Measurements from ENCODE around the gene PI4KA.
"Not testable (repeated sequence)": the region's sequence is repeated elsewhere in the genome, so short reads cannot be mapped to it uniquely, and the experiment has no call there.

Gene PI4KA

GRCh38 chr22:20696056-20696455 is 162.6 kb downstream of the PI4KA start:
- not testable (repeated sequence) for DNase-seq (ENCODE audit: low read depth in 2 of 2)

- not testable (repeated sequence) for DNase-seq (ENCODE audit: low read depth in 2 of 2)
Measured at GRCh38 chr22:20695205-20695604, 163.4 kb downstream of the PI4KA start.

- DNase-seq (ENCODE audit: low read depth in 2 of 2), result not testable (repeated sequence)
Measured at GRCh38 chr22:20694256-20694655, 164.4 kb downstream of the PI4KA start.

- DNase-seq (ENCODE audit: low read depth in 2 of 2), result not testable (repeated sequence)
Measured at GRCh38 chr22:20692926-20693325, 165.7 kb downstream of the PI4KA start.

DNA sequence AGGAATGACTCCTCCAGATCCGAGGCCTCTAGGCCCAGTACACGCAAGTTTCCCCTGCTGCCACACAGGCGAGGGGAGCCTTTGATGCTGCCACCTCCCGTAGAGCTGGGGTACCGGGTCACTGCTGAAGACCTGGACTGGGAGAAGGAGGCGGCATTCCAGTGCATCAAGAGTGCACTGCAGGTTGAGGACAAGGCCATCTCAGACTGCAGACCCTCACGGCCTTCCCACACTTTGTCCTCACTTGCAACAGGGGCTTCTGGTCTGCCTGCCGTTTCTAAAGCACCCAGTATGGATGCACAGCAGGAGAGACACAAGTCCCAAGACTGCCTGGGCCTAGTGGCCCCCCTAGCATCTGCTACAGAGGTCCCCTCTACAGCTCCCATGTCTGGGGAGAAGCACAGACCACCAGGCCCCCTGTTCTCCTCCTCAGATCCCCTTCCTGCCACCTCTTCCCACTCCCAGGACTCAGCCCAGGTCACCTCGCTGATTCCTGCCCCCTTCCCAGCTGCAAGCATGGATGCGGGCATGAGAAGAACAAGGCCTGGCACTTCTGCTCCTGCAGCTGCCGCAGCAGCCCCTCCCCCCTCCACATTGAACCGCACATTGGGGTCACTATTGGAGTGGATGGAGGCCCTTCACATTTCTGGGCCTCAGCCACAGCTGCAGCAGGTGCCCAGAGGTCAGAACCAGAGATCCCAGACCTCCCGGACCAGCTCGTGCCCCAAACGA is 167.9 kb downstream of the PI4KA start:
- DNase-seq (ENCODE audit: low read depth in 2 of 2), result not testable (repeated sequence)

DNA sequence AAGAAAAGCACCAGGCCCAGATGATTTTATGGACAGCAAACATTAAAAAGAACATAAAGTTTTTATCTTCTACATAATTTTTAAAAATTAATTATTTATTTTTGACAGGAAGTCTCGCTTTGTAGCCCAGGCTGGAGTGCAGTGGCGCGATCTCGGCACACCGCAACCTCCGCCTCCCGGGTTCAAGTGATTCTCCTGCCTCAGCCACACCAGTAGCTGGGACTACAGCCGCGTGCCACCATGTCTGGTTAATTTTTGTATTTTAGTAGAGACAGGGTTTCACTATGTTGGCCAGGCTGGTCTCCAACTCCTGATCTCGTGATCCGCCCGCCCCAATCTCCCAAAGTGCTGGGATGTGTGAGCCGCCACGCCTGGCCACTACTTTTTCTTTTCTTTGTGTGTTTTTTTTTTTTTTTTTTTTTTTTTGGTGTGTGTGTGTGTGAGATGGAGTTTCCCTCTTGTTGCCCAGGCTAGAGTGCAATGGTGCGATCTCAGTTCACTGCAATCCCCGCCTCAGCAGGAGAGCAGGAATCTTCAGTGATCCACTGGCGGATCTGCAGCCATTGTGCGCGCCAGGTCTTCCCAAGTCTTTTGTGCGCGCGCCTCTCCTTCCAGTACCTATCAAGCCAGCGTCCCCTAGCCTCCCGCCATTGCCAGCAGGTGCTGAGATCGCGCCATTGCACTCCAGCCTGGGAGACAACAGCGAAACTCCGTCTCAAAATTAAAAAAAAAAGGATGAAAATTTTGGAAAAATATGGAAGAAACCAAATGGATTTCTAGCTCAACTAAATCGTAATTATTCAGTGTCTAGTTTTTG is 171.0 kb downstream of the PI4KA start:
- DNase-seq (ENCODE audit: low read depth in 2 of 2), result not testable (repeated sequence)

DNA sequence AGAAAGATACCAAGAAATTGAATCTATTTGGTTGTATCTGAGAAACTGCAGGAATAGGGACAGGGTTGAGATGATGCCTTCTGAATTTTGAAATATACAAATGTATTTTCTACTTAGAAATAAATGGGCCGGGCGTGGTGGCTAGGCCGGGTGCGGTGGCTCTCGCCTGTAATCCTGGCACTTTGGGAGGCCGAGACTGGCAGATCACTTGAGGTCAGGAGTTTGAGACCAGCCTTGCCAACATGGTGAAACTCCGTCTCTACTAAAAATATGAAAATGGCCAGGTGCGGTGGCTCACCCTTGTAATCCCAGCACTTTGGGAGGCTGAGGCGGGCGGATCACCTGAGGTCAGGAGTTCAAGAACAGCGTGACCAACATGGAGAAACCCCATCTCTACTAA is 172.8 kb downstream of the PI4KA start:
- DNase-seq (ENCODE audit: low read depth in 2 of 2), result not testable (repeated sequence)

DNA sequence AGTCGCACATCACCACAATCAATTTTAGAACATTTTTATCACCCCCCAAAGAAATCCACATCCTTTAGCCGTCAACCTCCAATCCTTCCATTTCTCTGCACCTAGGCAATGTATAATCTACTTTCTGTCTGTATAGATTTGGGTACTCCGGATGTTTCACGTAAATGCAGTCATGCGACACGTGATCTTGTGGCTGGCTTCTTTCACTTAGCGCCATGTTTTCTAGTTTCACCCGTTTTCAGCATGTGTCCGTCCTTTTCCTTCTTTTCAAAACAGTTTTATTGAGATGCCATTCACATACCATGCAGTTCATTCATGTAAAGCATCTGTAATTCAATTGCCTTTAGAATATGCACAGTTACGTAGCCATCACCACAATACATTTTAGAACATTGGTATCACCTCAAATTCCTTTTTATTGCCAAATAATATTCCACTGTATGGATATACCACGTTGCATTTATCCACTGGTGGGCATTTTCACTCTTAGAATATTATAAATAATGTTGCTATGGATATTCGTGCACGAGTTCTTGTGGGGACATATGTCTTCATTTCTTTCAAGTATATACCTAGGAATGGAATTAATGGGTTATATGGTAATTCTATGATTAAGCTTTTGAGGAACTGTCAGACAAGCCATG is 179.7 kb downstream of the PI4KA start:
- DNase-seq (ENCODE audit: low read depth in 2 of 2), result not testable (repeated sequence)

GRCh38 chr22:20677684-20678242 is 180.8 kb downstream of the PI4KA start:
- no peak for DNase-seq (ENCODE audit: low read depth in 2 of 2)

DNA sequence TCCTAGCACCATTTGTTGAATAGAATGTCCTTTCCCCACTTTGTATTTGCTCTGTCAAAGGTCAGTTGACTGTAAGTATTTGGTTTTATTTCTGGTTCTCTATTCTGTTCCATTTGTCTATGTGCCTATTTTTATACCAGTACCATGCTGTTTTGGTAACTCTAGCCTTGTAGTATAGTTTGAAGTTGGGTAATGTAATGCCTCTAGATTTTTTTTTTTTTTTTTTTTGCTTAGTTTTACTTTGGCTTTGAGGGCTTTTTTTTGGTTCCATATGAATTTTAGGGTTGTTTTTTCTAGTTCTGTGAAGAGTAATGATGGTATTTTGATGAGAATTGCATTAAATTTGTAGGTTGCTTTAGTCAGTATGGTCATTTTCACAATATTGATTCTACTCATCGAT is 183.0 kb downstream of the PI4KA start:
- not testable (repeated sequence) for DNase-seq (ENCODE audit: low read depth in 2 of 2)

DNA sequence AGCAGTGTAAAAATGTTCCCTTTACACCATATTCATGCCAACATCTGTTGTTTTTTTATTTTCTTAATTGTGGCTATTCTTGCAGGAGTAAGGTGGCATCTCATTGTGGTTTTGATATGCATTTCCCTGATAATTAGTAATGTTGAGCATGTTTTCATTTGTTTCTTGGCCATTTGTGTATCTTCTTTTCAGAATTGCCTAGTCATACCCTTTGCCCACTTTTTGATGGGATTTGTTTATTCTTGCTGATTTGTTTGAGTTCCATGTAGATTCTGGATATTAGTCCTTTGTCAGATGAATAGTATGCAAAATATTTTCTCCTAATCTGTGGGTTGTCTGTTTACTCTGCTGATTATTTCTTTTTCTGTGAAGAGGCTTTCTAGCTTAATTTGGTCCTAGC is 183.6 kb downstream of the PI4KA start:
- DNase-seq (ENCODE audit: low read depth in 2 of 2), result no peak

- DNase-seq (ENCODE audit: low read depth in 2 of 2), result no peak
Measured at GRCh38 chr22:20673295-20674195, 185.1 kb downstream of the PI4KA start.

DNA sequence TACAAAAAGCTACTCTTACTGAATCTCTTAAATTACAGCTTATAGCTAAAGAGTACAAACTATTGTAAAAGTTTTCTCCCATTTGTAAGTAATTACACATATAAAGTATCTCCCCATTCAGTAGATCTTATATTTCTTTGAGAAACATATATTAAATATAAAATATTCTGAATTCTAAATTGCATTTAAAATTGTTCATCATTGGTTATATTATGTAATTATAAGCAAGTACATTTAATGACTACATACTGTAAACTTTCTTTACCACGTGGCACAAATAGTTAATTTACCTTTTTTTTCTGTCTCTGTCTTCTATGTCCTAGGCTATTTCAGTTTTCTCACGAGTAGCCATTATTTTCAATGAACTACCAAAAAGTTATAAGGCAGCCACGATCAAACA is 185.9 kb downstream of the PI4KA start:
- no peak for DNase-seq (ENCODE audit: low read depth in 2 of 2)

DNA sequence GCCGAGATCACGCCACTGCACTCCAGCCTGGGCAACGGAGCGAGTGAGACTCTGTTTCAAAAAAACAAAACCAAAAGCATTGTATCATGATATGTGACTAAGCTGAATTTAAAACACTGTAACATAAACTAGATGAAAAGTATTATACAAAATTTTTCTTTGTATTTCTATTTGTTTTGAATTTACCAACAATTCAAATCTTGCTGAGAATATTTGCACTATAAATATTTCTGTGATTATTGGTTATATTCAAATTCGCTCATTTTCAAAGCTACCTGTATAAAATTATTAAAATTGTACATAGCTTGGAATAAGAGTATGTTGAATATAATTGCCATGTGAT is 186.6 kb downstream of the PI4KA start:
- no peak for DNase-seq (ENCODE audit: low read depth in 2 of 2)

- no peak for DNase-seq (ENCODE audit: low read depth in 2 of 2)
Measured at GRCh38 chr22:20671409-20672081, 187.1 kb downstream of the PI4KA start.

DNA sequence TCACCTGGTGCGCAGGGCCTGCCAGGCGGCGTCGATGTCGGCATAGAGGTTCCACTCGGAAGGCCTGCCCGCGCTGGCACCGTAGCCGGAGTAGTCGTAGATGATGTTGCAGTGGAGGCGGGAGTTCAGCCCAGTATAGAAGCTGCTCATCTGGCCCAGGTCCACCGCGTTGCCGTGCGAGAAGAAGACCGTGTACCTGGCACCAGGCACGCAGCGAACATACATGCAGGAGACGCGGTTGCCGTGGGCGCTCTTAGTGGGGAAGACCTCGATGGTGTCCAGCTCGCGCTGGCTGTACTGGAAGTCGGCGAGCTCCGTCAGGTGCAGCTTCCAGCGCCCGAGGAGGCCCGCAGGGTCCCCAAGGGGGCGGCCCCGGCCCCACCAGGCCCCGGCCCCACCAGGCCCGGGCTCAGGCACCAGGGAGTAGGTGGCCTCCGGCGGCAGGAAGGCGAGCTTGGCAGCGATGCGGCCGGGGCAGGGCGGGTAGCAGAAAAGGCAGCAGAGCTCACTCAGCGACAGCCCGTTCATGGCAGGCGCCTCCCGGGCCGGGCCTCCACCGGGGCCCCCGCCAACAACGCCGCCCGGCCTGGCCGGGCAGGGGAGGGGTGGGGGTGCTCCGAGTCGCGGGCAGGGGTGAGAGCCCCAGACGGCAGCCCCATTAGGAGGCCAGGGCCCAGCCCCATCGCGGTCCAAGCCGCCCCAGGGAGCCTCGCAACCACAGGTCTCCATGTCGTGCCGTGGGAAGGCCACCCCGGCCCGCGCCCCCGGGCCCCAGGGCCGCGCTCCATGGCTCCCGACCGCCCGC is 188.0 kb downstream of the PI4KA start:
- not testable (repeated sequence) for DNase-seq (ENCODE audit: low read depth in 2 of 2)

- not testable (repeated sequence) for DNase-seq (ENCODE audit: low read depth in 2 of 2)
Measured at GRCh38 chr22:20669884-20670283, 188.7 kb downstream of the PI4KA start.

- not testable (repeated sequence) for DNase-seq (ENCODE audit: low read depth in 2 of 2)
Measured at GRCh38 chr22:20669471-20669870, 189.1 kb downstream of the PI4KA start.

DNA sequence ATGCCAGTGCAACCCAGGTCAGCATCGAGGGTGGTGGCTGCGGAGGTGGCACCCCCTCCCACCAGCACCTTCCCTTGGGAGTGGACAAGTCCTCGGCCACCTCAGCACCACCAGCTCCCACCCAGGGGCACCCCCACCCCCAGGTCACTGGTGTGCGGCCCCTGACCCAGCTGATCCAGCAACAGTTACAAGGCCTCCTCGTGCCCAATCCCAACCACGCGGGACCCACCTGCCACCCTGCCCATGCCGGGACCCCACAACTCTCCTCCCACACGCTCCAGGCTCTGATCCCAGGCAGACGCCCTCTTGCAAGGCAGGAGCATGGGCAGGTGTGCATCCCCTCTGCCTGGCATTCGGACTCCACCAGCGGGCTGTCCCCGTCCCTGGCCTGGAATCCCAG is 189.8 kb downstream of the PI4KA start:
- DNase-seq (ENCODE audit: low read depth in 2 of 2), result not testable (repeated sequence)

GRCh38 chr22:20668226-20668625 is 190.4 kb downstream of the PI4KA start:
- not testable (repeated sequence) for DNase-seq (ENCODE audit: low read depth in 2 of 2)

Data from fibroblast of skin of left biceps (primary cell).